Measurements from ENCODE around the gene DPP4. TPM values are rescaled to one million over a fixed set of nuclear protein-coding genes. Genes with fewer than 3 reads are reported as not detected.

DPP4 gene
- total and polyA plus RNA-seq, 2 experiments from 2014 or later, result 1.5 to 2.8 TPM

- Histone ChIP-seq H4K20me1 (replicated peaks; ENCODE audit: insufficient read depth) (no peaks in the 10 kb centered on the region), H3K4me2 (no peak overlapping the region), H3F3A (replicated peaks; ENCODE audit: low read depth) (no peaks in the 10 kb centered on the region), H3K79me2 (replicated peaks; ENCODE audit: insufficient read depth) (no peaks in the 10 kb centered on the region), H2AFZ (no peak overlapping the region), H3K4me1 (ENCODE audit: insufficient read depth) (peaks cover under 1% of the 10 kb centered on the region; the same call in 1 of the 2 replicates), H3K27me3 (ENCODE audit: insufficient read depth) (no peaks in the 10 kb centered on the region), H3K36me3 (ENCODE audit: insufficient read depth) (no peaks in the 10 kb centered on the region), H3K9me2 (ENCODE audit: insufficient read depth) (no peaks in the 10 kb centered on the region), H3K4me3 (no peak overlapping the region), H3K27ac (ENCODE audit: low read depth) (no peak overlapping the region)
- ATAC-seq, result no peak
- Mint-ChIP-seq H3K4me3 (no peak overlapping the region), H3K9me3 (no peaks in the 10 kb centered on the region), H3K27me3 (ENCODE audit: insufficient read depth, low read depth, poor library complexity) (no peaks in the 10 kb centered on the region), H3K4me1 (peaks cover 22% of the 10 kb centered on the region), H3K36me3 (ENCODE audit: low read depth) (no peaks in the 10 kb centered on the region), H3K27ac (0 out of 2 replicates have a peak overlapping the region, but pooled peaks have one; percentile 25)
- TF ChIP-seq EZH2phosphoT487 (IDR thresholded peaks at IDR 0.05; ENCODE audit: unreplicated experiment), result no peak
- no peak for TF ChIP-seq EZH2 (IDR thresholded peaks at IDR 0.05; ENCODE audit: low read depth, unreplicated experiment)
- no peak for TF ChIP-seq ETS1 (IDR thresholded peaks at IDR 0.05)
- TF ChIP-seq REST (IDR thresholded peaks at IDR 0.05; ENCODE audit: unreplicated experiment), result no peak
- TF ChIP-seq NANOG (IDR thresholded peaks at IDR 0.05; ENCODE audit: borderline replicate concordance), result no peak
- TF ChIP-seq ZNF462 (CRISPR knock-in tag; IDR thresholded peaks at IDR 0.05), result no peak
- TF ChIP-seq ZNF331 (CRISPR knock-in tag; IDR thresholded peaks at IDR 0.05; ENCODE audit: low read depth), result no peak
- no peak for DNase-seq (ENCODE audit: low spot score)
Measured at GRCh38 chr2:162017233-162017632, 56.8 kb downstream of the DPP4 start.

Measured in GM23338 (cell line).